Stimulated activated CD4-positive, alpha-beta T cell treated with anti-CD3 and anti-CD28 coated beads, Interleukin-4, amount 100 ng/mL, for 1 hour (primary cell): ENCODE data around the gene FAM90A26.
A peak's percentile ranks its signal among the peaks of the same experiment; 100 is the strongest.
"Not testable (repeated sequence)": the region's sequence is repeated elsewhere in the genome, so short reads cannot be mapped to it uniquely, and the experiment has no call there.

Experiments
- DNase-seq: peaks from one replicate; pipeline ENCODE4 v3.0.0-alpha.2; 2020

FAM90A26 gene, protein sequence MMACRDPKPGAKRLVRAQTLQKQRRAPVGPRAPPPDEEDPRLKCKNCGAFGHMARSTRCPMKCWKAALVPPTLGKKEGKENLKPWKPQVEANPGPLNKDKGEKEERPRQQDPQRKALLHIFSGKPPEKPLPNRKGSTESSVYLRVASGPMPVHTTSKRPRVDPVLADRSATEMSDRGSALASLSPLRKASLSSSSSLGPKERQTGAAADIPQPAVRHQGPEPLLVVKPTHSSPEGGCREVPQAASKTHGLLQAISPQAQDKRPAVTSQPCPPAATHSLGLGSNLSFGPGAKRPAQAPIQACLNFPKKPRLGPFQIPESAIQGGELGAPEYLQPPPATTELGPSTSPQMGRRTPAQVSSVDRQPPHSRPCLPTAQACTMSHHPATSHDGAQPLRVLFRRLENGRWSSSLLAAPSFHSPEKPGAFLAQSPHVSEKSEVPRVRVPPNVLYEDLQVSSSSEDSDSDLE

GRCh38 chr4:9169791-9170459, at the start of gene FAM90A26:
Gene FAM90A26 (plus strand): TSS chr4:9170409. CDS start chr4:9173173, 2,764 bp downstream.
- not testable (repeated sequence) for DNase-seq

- not testable (repeated sequence) for DNase-seq
Measured at GRCh38 chr4:9122711-9123110, 47.5 kb upstream of the FAM90A26 start.

DNA sequence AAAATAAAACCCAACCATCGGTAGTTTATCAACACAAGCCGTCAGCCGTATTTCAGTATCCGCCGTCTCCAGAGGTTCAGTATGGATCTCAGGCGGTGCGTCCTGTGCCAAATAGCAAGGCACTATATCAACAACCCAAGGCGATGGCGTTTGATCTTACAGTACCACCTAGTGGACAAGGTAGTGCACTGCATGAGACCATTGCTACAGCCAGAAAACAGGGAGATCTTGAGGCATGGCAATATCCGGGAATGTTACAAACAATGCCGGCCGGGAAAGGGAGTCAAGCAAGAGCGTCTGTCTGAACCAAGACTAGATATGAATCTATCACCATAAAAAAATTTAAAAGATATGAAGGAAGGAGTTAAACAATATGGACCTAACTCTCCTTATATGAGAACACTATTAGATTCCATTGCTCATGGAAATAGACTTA, 46.6 kb upstream of the FAM90A26 start:
- peak; percentile 8 for DNase-seq

GRCh38 chr4:9125601-9126161, 44.5 kb upstream of the FAM90A26 start:
- DNase-seq = not testable (repeated sequence)

DNA sequence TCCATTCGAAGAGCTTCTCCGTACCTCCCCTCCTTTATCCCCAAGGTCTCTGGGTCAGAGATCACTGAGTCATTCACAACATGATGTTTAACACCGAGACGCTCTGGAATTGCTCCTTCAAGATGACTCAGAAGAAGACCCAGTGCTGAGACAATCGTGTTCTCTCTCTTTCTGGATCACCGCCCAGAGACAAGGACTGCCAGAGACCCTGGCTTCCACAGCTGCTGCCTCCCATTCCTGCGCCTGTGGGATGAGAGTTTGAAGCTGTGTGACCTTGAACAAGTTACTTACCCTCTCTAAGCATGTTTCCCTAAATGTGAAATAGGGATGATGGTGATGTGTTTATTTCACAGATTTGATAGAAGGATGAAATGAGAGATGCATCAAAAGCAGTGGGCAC, 38.8 kb upstream of the FAM90A26 start:
- DNase-seq = not testable (repeated sequence)

DNA sequence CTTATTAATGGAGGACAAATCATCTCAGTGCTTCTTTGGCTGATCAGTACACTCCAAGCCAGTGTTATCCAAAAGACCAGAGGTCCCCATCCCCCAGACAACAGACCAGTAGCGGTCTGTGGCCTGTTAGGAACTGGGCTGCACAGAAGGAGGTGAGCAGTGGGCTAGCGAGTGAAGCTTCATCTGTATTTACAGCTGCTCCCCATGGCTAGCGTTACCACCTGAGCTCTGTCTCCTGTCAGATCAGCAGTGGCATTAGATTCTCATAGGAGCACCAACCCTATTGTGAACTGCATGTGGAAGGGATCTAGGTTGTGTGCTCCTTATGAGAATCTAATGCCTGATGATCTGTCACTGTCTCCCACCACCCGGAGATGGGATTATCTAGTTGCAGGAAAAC, 37.4 kb upstream of the FAM90A26 start:
- DNase-seq = not testable (repeated sequence)

DNA sequence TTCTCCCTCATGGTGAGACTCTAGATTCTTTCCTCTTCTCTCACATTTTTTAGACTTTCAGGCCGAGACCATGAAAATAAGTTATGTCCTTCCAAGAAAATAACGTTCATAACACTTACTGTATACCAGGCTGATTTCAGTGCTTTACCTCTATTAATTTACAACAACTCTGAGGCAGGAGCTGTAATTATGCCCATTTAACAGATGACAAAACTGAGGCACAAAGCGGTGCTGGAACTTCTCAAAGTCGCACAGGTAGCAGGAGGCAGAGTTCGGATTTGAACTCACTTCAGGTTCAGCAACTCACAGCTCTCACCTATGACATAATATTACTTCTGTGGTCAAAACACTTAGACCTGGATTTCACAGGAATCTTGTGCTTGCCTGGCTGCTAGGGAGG, 36.2 kb upstream of the FAM90A26 start:
- DNase-seq = not testable (repeated sequence)

DNA sequence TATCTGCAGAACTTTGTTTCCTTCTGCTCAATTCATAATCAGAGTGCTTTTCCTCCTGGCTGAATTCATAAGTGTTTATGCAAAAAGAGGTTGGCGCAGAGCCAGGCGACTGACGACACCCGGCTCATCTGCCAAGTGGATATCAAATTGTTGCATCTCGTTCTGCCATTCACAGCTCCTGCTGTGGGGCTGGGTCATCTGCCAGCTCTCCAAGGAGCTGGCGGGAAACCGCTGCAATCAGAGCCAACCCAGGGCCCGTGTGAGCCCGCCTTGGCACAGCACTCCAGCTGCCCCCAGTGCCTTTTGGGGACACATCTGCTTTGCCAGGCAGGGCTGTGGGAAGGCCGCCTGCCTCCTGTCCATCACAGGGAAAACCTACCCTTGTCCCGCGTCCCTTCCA, 35.7 kb upstream of the FAM90A26 start:
- not testable (repeated sequence) for DNase-seq

GRCh38 chr4:9141050-9141449, 29.2 kb upstream of the FAM90A26 start:
- DNase-seq = not testable (repeated sequence)

- DNase-seq = not testable (repeated sequence)
Measured at GRCh38 chr4:9142786-9143185, 27.4 kb upstream of the FAM90A26 start.

GRCh38 chr4:9143421-9144080, 26.7 kb upstream of the FAM90A26 start:
- DNase-seq = no peak

- no peak for DNase-seq
Measured at GRCh38 chr4:9146967-9147366, 23.2 kb upstream of the FAM90A26 start.

- not testable (repeated sequence) for DNase-seq
Measured at GRCh38 chr4:9147368-9147767, 22.8 kb upstream of the FAM90A26 start.

DNA sequence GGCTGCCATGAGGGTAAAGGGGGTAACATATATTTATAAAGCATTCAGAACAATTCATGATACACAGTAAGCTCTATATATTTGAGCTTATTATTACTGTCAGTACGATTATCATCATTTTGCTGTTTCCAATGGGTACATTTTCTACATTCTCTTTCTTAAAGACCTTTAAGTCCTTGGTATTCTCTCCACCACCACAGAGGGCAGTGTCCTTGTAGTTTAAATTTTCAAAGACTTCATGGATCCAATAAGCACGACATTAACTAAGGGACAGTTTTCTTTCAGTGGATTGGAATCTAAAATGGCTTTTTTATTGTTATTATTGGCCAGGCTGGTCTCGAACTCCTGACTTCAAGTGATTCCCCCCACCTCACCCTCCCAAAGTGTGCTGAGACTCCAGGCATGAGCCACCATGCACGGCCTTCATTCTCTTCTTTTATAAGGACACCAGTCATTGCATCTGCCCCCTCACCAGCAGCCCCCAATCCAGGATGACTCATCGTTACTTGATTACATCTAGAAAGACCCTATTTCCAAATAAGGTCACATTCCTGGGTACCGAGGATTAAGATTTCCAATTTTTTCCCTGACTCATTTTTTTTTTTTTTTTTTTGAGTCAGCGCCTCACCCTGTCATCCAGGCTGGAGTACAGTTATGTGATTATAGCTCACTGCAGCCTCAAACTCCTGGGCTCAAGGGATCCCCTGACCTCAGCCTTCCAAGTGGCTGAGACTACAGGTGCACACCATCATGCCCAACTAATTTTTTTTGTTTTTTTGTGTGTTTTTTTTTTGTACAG, 21.4 kb upstream of the FAM90A26 start:
- not testable (repeated sequence) for DNase-seq

DNA sequence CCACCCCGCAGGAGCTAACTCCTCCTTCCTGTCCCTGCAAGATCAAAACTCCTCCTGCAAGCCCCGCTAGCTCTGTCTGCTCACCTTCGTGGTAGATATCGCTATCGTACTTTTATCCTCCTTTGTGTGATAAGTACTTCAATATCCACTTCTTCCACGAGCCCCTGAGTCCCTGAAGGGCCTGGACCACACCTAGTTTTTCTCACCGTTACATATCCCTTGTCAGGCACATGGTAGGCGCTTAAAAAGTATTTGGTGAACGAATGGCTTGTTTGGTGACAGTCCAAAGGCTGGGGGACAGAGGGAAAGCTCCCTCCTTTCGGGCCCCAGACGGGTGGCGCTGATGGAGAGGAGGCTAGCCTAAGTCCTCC, 18.4 kb upstream of the FAM90A26 start:
- DNase-seq = not testable (repeated sequence)

- peak; percentile 96 for DNase-seq
Measured at GRCh38 chr4:9152180-9153007, 17.8 kb upstream of the FAM90A26 start.

DNA sequence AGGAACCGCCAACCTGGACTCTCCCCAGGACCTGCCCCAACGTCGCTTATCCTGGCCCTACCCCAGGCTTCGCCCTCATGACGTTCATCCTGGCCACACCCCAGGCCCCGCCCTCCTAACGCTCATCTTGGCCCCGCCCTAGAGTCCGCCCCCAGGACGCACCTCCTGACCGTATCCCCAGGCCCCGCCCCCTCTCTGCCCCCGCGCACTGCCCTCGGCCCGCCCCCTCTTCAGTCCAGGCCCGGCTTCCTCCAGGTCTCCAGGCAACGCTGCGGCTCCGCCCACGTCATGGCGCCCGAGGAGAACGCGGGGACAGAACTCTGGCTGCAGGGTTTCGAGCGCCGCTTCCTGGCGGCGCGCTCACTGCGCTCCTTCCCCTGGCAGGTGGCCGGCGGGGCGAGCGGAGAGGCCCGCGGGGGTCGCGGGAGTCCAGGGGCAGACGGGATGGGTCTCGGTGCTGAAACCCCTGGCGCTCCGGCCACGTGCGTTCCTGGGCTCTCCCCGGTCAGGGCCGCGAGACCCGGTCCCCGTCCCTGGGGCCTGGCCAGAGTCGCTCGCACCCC, 17.1 kb upstream of the FAM90A26 start:
- DNase-seq = peak; percentile 96

DNA sequence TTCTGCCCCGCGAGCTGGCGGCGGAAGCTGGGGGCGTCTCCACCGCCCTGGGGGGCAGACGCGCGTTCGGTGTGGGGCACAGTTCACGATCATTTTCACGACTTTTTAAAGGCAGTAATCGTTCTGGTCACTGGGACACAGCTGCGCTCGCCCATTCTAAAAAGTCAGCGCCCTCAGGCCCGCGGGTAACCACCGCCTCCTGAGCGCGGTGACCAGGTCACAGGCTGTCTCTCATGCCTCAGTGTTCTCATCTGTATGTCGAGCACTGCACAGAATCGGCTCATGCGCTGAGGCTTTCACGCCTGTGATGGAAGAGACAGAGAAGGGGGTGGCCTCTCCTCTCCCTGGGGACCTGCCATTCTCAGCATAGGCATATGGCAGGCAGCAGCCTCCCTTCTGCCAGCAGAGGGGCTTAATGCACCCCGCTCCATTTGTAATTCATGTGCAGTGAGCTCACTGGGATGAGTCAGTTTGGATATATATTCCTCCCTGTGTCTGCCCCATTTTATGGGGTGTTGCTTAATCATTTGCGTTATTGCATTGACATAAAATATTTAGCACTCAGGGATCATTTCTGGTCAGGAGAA, 16.5 kb upstream of the FAM90A26 start:
- not testable (repeated sequence) for DNase-seq

- peak; percentile 22 for DNase-seq
Measured at GRCh38 chr4:9155101-9155886, 14.9 kb upstream of the FAM90A26 start.

- peak; percentile 24 for DNase-seq
Measured at GRCh38 chr4:9158392-9158791, 11.8 kb upstream of the FAM90A26 start.
